Skeletal muscle tissue (tissue), 4 donors: ENCODE measurements around the gene OGT. TPM values are rescaled to one million over a fixed set of nuclear protein-coding genes. Genes with fewer than 3 reads are reported as not detected.

Source experiments
- H3K27ac ChIP-seq: one replicate; pipeline ENCODE4 v1.7.0; 2013; ENCODE audit warnings: mild to moderate bottlenecking, low read depth, low read length, inconsistent platforms
- H3K27me3 ChIP-seq, 3 donors: one replicate each; pipeline ENCODE4 v1.7.0; 2013; ENCODE audit warnings: low read length in 3 of 3; ENCODE audit not compliant: control insufficient read depth in 3 of 3, insufficient read depth in 3 of 3
- H3K36me3 ChIP-seq, 3 donors: one replicate each; pipeline ENCODE4 v1.7.0; 2013; ENCODE audit warnings: low read length in 3 of 3; ENCODE audit not compliant: control insufficient read depth in 3 of 3, insufficient read depth in 3 of 3
- H3K4me1 ChIP-seq, 3 donors: one replicate each; pipeline ENCODE4 v1.7.0; 2013; ENCODE audit warnings: low read length in 3 of 3, mild to moderate bottlenecking in 3 of 3; ENCODE audit not compliant: control insufficient read depth in 3 of 3, insufficient read depth in 3 of 3
- H3K4me3 ChIP-seq, 3 donors: one replicate each; pipeline ENCODE4 v1.7.0; 2013; ENCODE audit warnings: low read length in 3 of 3
- H3K9ac ChIP-seq, 3 donors: one replicate each; pipeline ENCODE4 v1.7.0; 2013; ENCODE audit warnings: low read length in 3 of 3, mild to moderate bottlenecking in 3 of 3, moderate library complexity in 2 of 3, low read depth in 1 of 3
- H3K9me3 ChIP-seq, 3 donors: one replicate each; pipeline ENCODE4 v1.7.0; 2013; ENCODE audit warnings: low read length in 3 of 3; ENCODE audit not compliant: control insufficient read depth in 3 of 3
- total RNA-seq: library from RNA; depleted of rRNA; stranded (reverse); fragments of >200 nt; gene quantifications from one replicate; pipeline ENCODE4 v1.2.3, GENCODE V29; 2014
- donor health status: Osteomylitis.

The OGT gene
- total RNA-seq, 1 donor from 2014 or later = 123 TPM

DNA sequence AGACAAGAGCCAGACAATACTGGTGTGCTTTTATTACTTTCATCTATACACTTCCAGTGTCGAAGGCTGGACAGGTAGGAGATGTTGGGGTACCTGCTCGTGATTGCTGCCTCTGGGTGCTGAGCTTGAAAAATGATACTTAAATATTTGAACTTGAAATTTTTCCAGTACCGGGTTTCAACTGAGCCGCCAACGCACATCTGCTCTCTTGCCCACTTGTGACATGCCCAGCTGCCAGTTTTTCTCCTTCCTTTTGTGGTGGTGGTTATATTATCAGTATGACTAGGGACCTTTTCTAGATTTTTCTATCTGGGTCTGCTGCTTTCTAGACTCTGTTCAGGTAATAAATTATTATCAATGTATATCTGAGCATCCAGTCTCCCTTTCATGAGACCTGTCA lies 3.4 kb downstream of the OGT start:
- Histone ChIP-seq H3K27ac (no peak overlapping the region), H3K36me3 (peaks cover 0 to 2% (median 2%) of the 10 kb centered on the region in 3 donors), H3K9ac (peak overlapping the region in 1 of 3 donors; percentile 54), H3K4me1 (peaks cover 14 to 25% (median 23%) of the 10 kb centered on the region in 3 donors), H3K27me3 (no peaks in the 10 kb centered on the region), H3K9me3 (no peaks in the 10 kb centered on the region), H3K4me3 (peak overlapping the region; percentile 39 to 99 (median 54))

DNA sequence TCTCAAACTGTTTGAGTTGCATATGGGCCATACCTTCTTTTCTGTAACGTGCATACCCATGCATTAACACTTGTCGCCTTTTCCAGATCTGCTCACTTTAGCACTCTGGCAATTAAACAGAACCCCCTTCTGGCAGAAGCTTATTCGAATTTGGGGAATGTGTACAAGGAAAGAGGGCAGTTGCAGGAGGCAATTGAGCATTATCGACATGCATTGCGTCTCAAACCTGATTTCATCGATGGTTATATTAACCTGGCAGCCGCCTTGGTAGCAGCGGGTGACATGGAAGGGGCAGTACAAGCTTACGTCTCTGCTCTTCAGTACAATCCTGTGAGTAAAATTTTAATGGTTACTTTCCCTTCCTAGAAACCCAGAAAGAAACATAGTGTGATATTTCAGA lies 4.8 kb downstream of the OGT start:
- H3K4me1 ChIP-seq = peaks cover 24 to 30% (median 27%) of the 10 kb centered on the region in 3 donors
- peak overlapping the region in 1 of 3 donors; percentile 31 for H3K4me3 ChIP-seq
- H3K9me3 ChIP-seq = no peaks in the 10 kb centered on the region
- H3K27ac ChIP-seq = no peak overlapping the region
- H3K36me3 ChIP-seq = peaks cover 0 to 2% (median 2%) of the 10 kb centered on the region in 3 donors
- no peaks in the 10 kb centered on the region for H3K27me3 ChIP-seq
- H3K9ac ChIP-seq = peak overlapping the region in 1 of 3 donors; percentile 20

DNA sequence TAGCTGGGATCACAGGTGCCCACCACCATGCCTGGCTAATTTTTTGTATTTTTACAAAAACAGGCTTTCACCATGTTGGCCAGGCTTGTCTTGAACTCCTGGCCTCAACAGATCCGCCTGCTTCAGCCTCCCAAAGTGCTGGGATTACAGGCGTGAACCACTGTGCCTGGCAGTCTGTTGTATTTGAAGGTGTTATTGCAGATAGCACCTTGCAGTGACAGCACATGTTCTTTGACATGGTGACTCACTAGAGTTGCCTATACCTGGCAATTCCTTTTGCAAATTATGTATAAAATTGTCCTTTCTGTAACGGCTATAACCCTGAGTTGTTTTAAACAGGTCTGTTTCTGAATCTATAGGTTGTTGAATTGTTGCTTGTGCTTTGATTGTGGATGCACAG lies 7.9 kb downstream of the OGT start:
- H3K4me1 ChIP-seq = peaks cover 31 to 37% (median 32%) of the 10 kb centered on the region in 3 donors
- H3K9ac ChIP-seq = no peak overlapping the region
- no peak overlapping the region for H3K27ac ChIP-seq
- no peak overlapping the region for H3K4me3 ChIP-seq
- peaks cover 2 to 6% (median 4%) of the 10 kb centered on the region in 3 donors for H3K36me3 ChIP-seq
- H3K27me3 ChIP-seq = no peaks in the 10 kb centered on the region
- no peaks in the 10 kb centered on the region for H3K9me3 ChIP-seq

DNA sequence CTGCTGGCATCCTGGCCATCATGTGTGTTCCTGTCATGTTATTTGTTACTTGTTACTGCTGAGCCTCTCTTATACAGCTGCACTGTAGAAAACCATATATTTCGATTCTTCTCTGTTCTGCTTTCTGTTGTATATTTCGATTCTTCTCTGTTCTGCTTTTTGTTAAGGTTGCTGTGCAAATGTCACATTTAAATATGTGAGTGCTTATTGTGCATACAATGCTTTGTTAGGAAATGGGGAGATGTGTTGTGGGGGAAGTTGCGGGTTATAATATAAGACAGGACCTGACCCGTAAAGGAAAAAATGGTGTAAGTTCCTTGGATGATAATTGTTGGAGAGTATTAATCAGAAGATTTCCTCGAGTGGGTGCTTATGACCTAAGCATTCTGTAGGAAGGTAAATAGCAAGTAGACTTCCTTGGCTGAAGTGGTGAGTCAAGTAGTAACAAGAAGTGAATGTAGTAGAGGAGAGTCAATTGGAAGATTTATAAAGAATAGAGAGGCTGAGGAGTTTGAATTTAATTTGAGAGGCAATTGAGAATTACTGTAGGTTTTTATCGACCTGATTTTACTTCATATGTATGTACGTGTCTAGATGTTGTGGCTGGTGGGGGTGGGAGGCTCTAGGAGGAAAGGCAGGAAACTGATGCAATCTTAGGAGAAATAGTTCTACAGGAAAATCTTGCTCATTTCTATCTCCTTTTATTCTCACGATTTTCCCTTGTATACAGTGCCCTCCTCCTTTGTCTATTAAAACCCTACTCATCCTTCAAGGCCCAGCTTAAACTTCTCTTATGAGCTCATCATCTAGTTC lies 8.5 kb downstream of the OGT start:
- Histone ChIP-seq H3K36me3 (peaks cover 4 to 6% (median 4%) of the 10 kb centered on the region in 3 donors), H3K27ac (peak overlapping the region; percentile 21), H3K27me3 (no peaks in the 10 kb centered on the region), H3K9me3 (no peaks in the 10 kb centered on the region), H3K4me3 (no peak overlapping the region), H3K9ac (no peak overlapping the region), H3K4me1 (peaks cover 28 to 31% (median 31%) of the 10 kb centered on the region in 3 donors)

DNA sequence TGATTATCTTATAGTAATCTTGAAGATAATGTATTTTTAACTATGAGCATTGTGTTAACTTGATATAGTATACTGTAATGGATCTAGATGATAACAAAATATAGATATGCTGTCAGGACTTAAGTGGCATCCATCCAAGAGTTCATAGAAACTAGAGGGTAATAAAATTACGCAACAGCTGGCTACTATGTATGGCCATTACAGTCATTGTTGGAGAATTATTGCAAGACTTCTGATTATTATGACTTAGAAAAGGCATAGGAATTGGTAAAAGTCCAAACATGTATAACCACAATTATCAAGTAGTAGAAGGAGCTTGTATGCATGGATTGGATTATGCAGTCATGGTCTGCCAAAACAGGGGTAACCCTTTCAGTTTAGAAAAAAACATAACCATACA lies 9.5 kb downstream of the OGT start:
- peaks cover 28 to 31% (median 28%) of the 10 kb centered on the region in 3 donors for H3K4me1 ChIP-seq
- no peak overlapping the region for H3K27ac ChIP-seq
- H3K9me3 ChIP-seq = no peaks in the 10 kb centered on the region
- peak overlapping the region in 1 of 3 donors; percentile 24 for H3K4me3 ChIP-seq
- no peaks in the 10 kb centered on the region for H3K27me3 ChIP-seq
- H3K9ac ChIP-seq = no peak overlapping the region
- H3K36me3 ChIP-seq = peaks cover 12 to 14% (median 12%) of the 10 kb centered on the region in 3 donors

DNA sequence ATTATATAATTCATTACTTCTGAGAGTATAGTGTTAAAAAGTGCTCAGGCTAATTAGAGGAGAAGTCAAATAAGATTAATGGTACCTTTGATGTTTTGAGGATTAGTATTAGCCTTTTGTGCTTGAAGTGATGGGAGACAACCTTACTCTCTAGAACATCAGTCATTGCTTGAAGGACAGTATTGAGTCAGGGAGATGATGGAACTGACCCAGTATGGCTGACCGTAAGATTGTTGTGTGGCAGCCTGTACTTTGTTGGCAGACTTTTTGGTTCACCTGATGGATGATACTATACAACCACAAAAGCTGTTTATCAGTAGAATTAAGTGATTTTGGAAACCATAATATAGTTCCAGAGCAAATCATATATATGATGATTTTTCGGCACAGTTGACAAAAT lies 9.9 kb downstream of the OGT start:
- Histone ChIP-seq H3K4me1 (peaks cover 24 to 29% (median 25%) of the 10 kb centered on the region in 3 donors), H3K4me3 (peak overlapping the region in 1 of 3 donors; percentile 24), H3K27ac (no peak overlapping the region), H3K27me3 (no peaks in the 10 kb centered on the region), H3K9me3 (no peaks in the 10 kb centered on the region), H3K9ac (no peak overlapping the region), H3K36me3 (peaks cover 13 to 18% (median 15%) of the 10 kb centered on the region in 3 donors)

DNA sequence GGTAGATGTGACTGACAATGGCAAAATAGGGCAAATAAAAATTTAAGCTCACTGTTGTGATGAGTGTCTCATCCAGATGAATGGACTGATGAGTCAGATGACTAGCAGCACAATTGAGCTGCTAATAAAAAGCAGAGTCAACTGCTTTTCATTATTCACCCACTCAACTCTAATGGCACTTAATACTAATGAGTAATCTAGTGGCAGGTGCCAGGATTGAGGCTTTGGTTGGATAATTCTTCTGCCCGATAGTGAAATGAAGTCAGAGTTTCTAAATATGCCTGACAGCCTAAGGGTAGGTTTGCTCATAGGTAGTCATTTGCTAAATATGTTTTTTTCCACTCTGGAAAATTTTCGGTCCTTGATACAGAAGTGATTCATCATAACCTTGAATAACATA lies 10.4 kb downstream of the OGT start:
- H3K4me1 ChIP-seq = peaks cover 22 to 29% (median 25%) of the 10 kb centered on the region in 3 donors
- H3K27ac ChIP-seq = no peak overlapping the region
- no peaks in the 10 kb centered on the region for H3K9me3 ChIP-seq
- H3K27me3 ChIP-seq = no peaks in the 10 kb centered on the region
- peaks cover 15 to 19% (median 17%) of the 10 kb centered on the region in 3 donors for H3K36me3 ChIP-seq
- H3K9ac ChIP-seq = no peak overlapping the region
- H3K4me3 ChIP-seq = no peak overlapping the region

DNA sequence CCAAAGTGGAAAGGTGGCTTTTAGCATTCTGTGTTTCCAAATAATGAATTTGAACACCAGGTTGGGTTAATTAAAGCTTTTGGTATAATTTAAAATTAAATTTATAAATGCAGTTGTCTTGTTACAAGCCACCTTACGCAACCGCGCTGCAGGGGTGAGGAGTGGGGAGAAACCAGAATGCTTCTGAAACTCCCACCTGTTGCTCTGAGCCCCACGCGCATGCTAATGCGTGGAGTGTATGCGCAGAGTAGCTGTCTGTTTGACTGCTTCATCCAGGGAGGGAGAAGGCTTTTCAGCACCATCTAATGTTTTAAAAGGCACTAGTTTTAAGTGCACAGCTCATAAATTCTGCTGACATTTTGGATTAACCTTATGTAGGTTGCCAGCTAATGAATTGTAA lies 12.5 kb downstream of the OGT start:
- no peaks in the 10 kb centered on the region for H3K27me3 ChIP-seq
- H3K4me1 ChIP-seq = peaks cover 17 to 22% (median 19%) of the 10 kb centered on the region in 3 donors
- peaks cover 17 to 26% (median 21%) of the 10 kb centered on the region in 3 donors for H3K36me3 ChIP-seq
- no peak overlapping the region for H3K4me3 ChIP-seq
- H3K9ac ChIP-seq = no peak overlapping the region
- H3K27ac ChIP-seq = no peak overlapping the region
- H3K9me3 ChIP-seq = no peaks in the 10 kb centered on the region

DNA sequence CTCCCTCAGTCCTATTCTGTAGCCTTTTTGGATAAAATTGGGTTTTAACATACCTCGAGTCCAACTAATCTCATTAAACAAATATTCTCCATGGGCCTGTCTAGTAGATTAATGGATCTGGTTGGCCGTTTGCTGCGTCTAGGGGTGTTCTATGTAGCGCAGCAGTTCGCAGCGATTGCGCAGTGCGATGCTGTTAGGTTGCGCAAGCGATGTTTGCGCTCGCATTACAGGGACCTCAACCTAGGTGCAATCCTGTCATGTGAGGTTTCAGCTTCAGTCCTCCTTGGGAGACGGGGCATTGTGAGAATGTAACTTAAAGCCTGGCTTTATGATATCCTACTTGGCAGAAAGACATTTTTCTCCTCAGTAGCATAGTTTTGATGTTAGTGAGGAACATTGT lies 14.0 kb downstream of the OGT start:
- no peak overlapping the region for H3K9ac ChIP-seq
- H3K4me1 ChIP-seq = peaks cover 9 to 14% (median 10%) of the 10 kb centered on the region in 3 donors
- H3K9me3 ChIP-seq = no peaks in the 10 kb centered on the region
- peaks cover 17 to 26% (median 21%) of the 10 kb centered on the region in 3 donors for H3K36me3 ChIP-seq
- H3K27me3 ChIP-seq = no peaks in the 10 kb centered on the region
- no peak overlapping the region for H3K4me3 ChIP-seq
- H3K27ac ChIP-seq = no peak overlapping the region

DNA sequence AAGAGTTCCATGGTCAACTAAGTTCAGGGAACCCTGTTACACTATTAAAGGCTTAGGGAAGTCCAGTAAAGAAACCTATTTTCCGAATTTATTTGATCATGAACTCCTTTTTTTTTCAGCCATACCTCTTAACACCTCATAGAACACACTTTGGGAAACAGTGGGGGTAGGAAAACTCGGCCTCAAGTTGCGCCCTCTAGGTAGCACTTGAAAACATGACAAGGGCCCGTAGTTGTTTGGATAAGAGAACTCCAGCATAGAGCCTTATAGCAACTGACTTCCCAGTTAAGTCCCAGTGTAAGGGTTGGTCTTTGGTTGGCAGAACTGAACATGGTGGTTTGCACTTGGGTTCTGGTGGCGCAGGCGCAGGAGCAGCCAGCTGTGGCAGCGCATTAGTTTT lies 14.4 kb downstream of the OGT start:
- Histone ChIP-seq H3K27me3 (no peaks in the 10 kb centered on the region), H3K9me3 (no peaks in the 10 kb centered on the region), H3K4me1 (peaks cover 9 to 11% (median 10%) of the 10 kb centered on the region in 3 donors), H3K27ac (no peak overlapping the region), H3K4me3 (no peak overlapping the region), H3K36me3 (peaks cover 17 to 26% (median 21%) of the 10 kb centered on the region in 3 donors), H3K9ac (no peak overlapping the region)
